Hematopoietic multipotent progenitor cell (in vitro differentiated cells): ENCODE measurements around the gene HMX2. TPM values are rescaled to one million over a fixed set of nuclear protein-coding genes. Genes with fewer than 3 reads are reported as not detected.

ENCODE experiments used
- DNase-seq, 3 donors: peaks; one replicate each; pipeline ENCODE4 v3.0.0-alpha.2; 2011 to 2015; ENCODE audit warnings: low read depth in 2 of 3, low spot score in 2 of 3
- total RNA-seq: library from RNA; depleted of rRNA; stranded (reverse); fragments of >200 nt; gene quantifications from one replicate; pipeline ENCODE4 v1.2.3, GENCODE V29; 2012

Gene HMX2, protein sequence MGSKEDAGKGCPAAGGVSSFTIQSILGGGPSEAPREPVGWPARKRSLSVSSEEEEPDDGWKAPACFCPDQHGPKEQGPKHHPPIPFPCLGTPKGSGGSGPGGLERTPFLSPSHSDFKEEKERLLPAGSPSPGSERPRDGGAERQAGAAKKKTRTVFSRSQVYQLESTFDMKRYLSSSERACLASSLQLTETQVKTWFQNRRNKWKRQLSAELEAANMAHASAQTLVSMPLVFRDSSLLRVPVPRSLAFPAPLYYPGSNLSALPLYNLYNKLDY
- not detected for total RNA-seq

DNA sequence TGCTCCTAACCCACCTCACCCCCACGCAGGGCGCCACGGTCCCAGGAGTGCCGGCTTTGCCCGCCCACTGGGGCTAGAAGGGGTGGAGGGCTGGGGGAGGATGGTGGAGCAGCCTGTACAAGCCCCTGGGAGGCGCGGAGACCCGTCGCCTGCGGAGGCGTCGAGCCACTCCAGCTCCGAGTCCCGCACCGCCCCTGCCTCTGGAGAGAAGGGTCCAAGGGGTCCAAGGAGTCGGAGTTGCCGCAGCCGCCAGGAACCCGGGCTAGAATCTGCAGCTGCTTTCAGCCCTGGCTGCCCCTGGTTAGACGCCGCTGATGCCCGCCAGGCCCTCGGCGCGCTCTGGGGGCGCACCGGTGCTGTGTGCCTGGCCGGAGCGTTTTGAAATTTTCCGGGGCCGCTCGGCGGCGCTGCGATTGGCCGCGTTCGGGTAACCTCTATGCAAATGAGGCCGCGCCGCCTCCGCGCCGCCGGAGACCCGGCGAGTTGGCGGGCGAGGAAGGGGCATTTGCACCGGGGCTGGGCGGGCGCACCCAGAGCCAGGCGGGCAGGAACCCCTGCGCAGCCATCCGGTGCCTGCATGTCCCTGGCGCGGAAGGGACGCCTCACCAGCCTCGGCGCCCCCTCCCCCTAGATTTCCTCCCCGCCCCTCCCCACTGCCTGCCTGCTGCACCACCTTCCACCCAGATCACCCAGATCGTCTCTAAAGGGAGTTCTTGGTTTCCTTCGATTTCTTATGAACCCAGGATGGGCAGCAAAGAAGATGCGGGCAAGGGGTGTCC is at the start of gene HMX2:
HMX2 (plus strand) TSS at position 502 of the 779 bp plus-strand sequence; CDS start at position 745, 243 bp downstream.
- DNase-seq = no peak

DNA sequence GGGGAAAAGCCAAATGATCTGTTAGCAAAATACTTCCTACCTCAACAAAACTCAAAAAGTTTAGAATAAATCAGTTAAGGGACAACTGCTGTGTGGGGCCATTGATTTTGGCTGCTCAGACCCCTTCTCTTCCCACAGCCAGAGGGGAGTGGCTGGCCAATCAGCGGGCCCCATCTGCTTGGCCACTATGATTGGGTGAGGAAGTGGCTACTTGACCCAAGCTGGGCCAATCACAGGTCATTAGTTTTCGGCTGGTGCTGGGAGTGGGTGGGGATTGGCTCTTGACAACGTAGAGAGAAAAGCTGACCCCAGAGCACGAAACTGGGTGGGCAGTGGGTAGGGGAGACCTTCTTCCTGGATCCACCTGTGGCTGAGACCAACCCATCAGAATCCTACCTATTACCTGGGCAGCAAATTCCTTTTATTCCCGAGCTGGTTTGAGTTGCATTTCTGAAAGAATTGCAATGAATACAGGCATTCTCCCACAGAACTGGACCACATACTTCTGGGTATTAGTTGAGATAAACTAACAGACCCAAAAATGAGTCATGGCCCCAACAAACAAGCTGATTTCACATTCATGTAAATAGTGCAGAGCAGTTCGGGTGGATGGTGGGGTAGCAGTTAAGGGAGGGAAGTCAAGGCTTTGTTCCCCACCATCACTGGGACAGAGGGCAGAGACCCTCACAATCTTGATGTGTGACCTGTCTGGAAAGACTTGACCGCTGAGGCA is 47.7 kb upstream of the HMX2 start:
- DNase-seq = no peak

GRCh38 chr10:123101872-123102271 is 46.1 kb upstream of the HMX2 start:
- DNase-seq = no peak

GRCh38 chr10:123102673-123103072 is 45.3 kb upstream of the HMX2 start:
- no peak for DNase-seq

DNA sequence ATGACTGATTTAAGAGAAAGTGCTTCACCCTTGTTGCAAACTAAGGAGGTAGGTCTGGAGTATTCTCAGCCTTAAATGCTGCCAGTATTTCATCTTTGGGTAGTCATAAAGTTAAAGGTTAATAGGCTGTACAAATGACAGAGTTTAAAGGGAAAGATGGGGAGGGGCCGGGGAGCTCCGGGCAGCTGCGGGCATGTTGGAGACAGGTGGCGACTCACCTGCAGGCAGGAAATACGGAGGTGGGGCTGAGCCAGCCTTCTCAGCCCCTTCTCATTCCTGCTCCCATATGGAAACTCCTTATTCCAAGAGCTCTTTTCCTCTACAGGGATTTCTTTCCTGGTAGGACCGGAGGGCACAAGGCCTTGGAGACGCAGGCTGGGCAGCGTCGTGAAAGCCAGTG is 44.0 kb upstream of the HMX2 start:
- DNase-seq = no peak

- DNase-seq = no peak
Observed at GRCh38 chr10:123109466-123109865, 38.5 kb upstream of the HMX2 start.

DNA sequence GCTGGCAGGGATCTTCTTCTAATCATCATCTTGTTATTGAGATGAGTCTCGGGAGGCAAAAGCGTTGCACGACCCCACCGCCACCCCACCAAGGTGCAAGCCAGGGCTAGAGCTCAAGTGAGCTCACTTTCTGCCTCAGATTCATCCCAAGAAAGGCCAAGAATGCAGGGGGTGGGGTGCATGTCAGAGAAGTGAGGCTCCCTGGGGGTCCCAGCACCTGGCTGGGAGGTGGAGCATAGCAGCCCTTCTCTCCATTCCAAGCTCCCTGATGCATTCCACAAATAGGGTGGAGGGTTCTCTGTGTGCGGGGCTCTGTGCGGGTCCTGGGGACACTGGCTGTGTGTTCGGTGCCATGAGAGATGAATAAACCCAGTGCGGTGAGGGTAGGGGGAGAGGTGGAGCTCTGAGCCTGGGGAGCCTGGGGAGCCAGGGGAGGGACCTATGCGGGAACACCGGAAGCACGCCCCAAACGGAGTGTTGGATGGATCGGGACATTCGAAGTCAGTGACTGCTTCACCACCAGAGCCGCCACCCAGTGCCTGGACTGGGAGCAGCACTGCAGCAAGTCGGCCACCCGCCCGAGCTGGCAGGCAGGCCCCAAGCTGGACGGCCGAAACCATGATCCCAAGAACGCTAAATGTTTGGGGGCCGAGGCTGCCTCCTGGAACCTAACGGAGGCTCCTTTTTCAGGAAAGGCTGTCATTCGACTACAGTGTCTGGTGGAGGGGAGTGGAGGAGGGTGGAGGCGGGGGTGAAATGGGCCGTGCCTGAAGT is 30.1 kb upstream of the HMX2 start:
- no peak for DNase-seq

DNA sequence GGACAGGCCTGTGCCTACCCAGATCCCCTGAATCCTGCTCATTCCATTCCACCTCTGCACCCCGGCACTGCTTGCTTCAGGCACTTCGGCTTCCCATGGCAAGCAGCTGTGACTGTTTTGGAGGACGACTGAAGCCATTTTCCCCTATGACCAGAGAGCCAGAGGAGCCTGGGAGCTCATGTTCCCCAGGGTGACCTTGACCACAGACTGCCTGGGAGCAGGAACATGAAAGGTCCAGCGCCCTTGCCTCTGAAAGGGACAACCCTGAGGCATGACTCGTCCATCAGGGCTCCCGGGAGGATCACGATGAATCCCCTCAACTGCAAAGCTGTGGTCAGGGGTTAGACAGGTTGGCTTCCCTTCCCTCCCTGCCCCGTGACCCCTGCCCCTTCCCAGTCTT is 28.9 kb upstream of the HMX2 start:
- DNase-seq = no peak

DNA sequence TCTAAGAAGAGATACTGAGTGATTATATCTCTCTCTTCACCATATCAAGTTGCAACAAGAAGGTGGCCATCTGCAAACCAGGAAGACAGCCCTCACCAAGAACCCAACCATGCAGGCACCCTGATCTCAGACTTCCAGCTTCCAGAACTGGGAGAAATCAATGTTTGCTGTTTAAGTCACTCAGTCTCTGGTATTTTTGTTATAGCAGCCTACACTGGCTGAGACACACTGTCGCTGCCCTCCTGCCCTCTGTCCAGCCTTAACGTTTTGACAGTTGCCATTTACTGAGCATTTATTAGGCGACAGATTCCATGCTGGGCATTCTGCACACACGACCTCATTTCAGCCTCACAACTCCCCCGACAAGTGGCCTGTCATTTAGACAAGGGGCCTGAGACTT is 21.7 kb upstream of the HMX2 start:
- DNase-seq = no peak

- DNase-seq = no peak
Observed at GRCh38 chr10:123129618-123130271, 18.2 kb upstream of the HMX2 start.

- DNase-seq = peak; percentile 76 to 91 (median 85)
Observed at GRCh38 chr10:123132576-123133477, 15.1 kb upstream of the HMX2 start.

DNA sequence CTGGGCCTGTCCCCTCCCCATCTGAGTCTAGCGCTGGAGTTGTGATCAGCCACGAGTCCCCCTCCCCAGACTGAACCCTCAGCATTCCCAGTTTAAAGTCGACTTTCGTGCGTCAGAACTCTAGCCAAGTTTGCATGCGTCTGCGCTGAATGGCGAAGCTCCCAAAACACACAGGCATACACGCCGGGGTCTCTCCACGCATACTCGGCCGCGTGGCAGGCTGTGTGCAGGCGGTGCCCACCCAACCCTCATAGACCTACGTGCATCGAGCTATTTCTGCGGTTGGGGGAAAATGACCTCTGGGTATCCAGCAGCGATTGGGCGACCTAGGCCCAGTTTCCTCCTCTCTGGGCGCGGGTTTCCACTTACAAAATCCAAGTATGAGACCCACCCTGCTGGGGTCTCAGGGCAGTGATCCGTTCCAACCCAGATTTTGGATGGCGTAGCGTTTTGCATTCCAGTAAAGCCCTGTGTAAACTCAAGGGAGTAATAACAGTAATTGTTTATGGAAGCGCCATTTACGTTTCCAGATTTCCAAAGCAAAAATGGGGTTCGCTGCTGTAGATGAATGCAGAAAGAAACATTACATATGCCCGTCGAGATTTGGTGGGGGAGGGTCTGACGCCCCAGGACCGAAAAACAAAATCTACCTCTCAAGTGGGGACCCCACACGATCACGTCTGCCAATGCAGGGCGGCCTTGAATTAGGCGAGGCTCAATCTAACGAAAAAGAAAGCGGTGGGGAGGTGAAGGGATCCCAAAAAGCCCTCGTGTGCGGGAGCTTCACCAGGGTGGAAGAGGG is 14.2 kb upstream of the HMX2 start:
- no peak for DNase-seq

- DNase-seq = peak in 1 of 3 donors; percentile 17
Observed at GRCh38 chr10:123134343-123134914, 13.5 kb upstream of the HMX2 start.

GRCh38 chr10:123134915-123135414 is 13.0 kb upstream of the HMX2 start:
- DNase-seq = no peak

- DNase-seq = peak in 1 of 3 donors; percentile 36
Observed at GRCh38 chr10:123135415-123136141, 12.4 kb upstream of the HMX2 start, which contains the start of gene HMX3. Gene HMX3, plus strand, starts transcription at chr10:123135970. Its CDS starts 81 bp downstream, at chr10:123136051.

GRCh38 chr10:123136221-123136805 is 11.6 kb upstream of the HMX2 start:
- no peak for DNase-seq
